ENCODE results near the gene TLN1.
A peak's percentile ranks its signal among the peaks of the same experiment; 100 is the strongest.

TLN1 gene

DNA sequence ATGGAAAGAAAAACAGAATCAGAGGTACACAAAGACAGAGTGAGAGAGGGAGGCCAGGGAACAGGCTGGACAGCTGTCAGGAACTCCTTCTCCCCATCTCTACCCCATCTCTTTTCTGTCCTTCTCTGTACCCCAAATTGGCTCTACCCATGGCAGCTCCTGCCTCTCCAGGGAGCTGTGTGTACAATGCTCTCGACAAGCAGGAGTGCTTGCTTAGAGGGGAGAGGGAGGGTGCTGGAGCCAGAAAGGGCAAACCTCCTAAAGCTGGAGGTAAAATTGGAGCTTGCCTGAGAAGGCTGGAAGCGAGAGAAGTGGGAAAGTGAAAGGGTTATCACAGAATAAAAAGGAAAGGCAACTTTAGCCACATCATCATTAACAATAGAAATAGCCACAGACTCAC lies 48.7 kb downstream of the TLN1 start:
- DNase-seq: no peak

DNA sequence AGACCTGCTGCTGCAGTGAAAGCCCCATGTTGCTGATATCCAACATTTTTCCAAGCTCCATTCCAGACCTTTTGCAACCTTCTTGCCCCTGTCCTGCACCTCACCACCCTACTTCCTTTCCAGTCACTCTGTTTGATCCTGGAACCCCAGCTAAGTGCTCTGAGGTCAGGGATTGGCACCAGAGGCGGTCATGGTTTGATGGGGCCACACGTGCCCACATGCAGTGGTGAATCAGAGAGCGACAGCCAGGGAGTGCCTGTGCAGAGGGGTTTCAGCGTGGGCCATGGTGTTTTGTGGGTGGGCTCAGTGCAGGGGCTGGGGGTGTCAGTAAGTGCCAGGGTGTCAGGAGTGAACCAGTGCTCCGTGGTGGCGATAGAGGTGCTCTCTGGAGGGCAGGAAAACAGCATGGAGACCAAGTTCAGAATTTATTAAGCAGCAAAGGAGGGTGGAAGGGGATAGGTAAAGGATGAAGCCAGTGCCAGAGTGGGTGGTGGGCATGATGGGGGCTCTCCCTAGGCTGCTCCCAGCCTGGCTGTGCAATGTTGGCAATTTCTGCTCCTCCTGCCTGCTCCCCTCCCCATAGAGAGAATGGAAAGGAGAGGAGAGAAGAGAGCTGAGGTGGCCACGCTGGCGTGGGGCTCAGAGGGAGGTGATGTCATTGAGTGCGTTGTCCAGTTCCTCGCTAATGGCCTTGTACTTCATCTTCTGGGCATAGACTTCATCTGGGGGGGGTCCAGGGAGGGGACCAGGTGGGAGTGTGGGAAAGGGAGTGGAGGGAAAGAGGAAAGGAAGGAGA lies 49.3 kb downstream of the TLN1 start:
- DNase-seq: no peak

DNA sequence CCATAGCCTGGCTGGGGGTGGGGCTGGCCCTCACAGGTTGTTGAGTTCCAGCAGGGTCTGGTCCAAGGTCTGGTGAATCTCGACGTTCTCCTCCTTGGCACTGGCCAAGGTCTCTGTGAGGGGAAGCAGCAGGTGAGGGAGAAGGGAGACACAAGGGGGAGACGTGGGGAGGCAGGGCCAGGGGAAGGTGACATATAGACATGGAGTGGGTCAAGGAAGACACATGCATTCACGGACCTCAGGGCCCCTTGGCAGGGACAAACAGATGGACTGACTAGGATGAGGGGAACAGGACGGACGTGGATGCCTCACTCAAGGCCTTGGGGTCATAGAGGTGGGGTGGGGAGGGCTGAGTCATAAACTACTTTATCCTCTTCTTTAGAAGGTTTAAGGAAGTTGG lies 49.9 kb downstream of the TLN1 start:
- DNase-seq: no peak

DNA sequence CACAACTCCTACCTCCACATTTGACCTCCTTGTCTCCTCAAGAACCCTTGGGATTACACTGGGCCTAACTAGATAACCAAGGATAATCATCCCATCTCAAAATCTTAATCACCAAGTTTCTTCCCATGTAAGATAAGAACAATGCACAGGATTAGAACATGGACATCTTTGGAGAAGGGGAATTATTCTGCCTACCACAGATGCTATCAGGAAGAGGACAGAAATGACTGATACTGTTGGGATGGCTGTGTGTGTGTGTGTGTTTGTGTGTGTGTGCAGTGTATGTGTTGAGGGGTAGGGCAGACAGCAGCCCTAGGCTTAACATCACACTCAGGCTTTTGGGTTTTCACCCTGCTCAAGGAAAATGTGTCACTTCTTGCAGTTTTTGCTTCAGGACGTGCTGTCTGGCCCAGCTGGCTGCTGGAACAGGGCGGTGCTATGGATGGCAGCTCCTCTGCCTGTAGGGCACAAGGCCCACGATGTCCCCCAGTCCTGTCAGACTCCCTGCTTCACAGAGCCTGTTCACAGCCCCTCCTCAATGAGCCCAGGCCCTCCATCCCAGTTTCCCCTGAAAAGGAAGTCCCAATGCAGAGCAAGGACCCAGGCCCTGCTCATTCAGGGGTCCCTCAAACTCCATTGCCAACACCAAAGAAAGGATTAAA lies 50.5 kb downstream of the TLN1 start:
- DNase-seq: no peak

DNA sequence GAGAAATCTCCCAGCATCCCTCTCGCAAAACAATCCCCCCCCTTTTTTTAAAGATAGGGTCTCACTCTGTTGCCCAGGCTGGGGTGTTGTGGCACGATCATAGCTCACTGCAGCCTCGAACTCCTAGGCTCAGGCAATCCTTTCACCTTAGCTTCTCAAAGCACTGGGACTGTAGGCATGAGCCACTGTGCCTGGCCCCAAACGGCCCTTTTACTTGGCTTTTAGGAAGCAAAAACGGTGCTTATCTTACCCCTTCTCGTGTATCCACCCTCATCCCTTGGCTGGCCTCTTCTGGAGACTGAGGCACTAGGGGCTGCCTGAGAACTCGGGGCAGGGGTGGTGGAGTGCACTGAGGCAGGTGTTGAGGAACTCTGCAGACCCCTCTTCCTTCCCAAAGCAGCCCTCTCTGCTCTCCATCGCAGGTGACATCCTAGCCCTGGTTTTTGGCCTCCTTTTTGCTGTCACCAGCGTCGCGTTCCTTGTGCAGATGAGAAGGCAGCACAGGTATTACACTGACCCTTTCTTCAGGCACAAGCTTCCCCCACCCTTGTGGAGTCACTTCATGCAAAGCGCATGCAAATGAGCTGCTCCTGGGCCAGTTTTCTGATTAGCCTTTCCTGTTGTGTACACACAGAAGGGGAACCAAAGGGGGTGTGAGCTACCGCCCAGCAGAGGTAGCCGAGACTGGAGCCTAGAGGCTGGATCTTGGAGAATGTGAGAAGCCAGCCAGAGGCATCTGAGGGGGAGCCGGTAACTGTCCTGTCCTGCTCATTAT lies 51.5 kb downstream of the TLN1 start:
- no peak for DNase-seq

DNA sequence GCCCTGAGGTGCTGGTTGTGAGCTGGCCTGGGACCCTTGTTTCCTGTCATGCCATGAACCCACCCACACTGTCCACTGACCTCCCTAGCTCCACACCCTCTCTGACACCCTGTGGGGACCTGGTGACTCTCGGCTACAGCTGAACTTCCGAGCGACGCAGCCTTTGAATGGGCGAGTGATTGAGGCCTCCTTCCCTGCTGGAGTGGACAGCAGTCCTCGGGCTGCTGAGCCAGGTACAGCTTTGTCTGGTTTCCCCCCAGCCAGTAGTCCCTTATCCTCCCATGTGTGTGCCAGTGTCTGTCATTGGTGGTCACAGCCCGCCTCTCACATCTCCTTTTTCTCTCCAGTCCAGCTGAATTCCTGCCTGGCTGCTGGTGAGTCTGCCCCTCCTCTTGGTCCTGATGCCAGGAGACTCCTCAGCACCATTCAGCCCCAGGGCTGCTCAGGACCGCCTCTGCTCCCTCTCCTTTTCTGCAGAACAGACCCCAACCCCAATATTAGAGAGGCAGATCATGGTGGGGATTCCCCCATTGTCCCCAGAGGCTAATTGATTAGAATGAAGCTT lies 52.1 kb downstream of the TLN1 start:
- no peak for DNase-seq

DNA sequence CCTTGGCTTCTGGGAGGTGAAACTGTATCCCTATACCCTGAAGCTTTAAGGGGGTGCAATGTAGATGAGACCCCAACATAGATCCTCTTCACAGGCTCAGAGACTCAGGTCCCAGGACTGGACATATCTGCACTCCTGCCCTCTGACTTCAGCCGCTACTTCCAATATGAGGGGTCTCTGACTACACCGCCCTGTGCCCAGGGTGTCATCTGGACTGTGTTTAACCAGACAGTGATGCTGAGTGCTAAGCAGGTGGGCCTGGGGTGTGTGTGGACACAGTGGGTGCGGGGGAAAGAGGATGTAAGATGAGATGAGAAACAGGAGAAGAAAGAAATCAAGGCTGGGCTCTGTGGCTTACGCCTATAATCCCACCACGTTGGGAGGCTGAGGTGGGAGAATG lies 52.9 kb downstream of the TLN1 start:
- DNase-seq: no peak

DNA sequence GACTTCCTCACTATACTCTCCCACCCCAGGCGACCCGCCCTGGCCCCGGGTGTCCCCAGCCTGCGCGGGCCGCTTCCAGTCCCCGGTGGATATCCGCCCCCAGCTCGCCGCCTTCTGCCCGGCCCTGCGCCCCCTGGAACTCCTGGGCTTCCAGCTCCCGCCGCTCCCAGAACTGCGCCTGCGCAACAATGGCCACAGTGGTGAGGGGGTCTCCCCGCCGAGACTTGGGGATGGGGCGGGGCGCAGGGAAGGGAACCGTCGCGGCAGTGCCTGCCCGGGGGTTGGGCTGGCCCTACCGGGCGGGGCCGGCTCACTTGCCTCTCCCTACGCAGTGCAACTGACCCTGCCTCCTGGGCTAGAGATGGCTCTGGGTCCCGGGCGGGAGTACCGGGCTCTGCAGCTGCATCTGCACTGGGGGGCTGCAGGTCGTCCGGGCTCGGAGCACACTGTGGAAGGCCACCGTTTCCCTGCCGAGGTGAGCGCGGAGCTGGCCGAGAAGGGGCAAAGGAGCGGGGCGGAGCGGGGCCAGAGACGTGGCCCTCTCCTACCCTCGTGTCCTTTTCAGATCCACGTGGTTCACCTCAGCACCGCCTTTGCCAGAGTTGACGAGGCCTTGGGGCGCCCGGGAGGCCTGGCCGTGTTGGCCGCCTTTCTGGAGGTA lies 56.1 kb downstream of the TLN1 start:
- no peak for DNase-seq

DNA sequence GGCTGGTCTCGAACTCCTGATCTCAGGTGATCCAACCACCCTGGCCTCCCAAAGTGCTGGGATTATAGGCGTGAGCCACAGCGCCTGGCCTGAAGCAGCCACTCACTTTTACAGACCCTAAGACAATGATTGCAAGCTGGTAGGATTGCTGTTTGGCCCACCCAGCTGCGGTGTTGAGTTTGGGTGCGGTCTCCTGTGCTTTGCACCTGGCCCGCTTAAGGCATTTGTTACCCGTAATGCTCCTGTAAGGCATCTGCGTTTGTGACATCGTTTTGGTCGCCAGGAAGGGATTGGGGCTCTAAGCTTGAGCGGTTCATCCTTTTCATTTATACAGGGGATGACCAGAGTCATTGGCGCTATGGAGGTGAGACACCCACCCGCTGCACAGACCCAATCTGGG lies 56.8 kb downstream of the TLN1 start:
- DNase-seq: no peak

DNA sequence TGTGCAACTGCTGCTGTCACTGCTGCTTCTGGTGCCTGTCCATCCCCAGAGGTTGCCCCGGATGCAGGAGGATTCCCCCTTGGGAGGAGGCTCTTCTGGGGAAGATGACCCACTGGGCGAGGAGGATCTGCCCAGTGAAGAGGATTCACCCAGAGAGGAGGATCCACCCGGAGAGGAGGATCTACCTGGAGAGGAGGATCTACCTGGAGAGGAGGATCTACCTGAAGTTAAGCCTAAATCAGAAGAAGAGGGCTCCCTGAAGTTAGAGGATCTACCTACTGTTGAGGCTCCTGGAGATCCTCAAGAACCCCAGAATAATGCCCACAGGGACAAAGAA lies 58.0 kb downstream of the TLN1 start:
- DNase-seq: no peak

DNA sequence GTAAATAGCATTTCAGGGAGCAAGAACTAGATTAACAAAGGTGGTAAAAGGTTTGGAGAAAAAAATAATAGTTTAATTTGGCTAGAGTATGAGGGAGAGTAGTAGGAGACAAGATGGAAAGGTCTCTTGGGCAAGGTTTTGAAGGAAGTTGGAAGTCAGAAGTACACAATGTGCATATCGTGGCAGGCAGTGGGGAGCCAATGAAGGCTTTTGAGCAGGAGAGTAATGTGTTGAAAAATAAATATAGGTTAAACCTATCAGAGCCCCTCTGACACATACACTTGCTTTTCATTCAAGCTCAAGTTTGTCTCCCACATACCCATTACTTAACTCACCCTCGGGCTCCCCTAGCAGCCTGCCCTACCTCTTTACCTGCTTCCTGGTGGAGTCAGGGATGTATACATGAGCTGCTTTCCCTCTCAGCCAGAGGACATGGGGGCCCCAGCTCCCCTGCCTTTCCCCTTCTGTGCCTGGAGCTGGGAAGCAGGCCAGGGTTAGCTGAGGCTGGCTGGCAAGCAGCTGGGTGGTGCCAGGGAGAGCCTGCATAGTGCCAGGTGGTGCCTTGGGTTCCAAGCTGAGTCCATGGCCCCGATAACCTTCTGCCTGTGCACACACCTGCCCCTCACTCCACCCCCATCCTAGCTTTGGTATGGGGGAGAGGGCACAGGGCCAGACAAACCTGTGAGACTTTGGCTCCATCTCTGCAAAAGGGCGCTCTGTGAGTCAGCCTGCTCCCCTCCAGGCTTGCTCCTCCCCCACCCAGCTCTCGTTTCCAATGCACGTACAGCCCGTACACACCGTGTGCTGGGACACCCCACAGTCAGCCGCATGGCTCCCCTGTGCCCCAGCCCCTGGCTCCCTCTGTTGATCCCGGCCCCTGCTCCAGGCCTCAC lies 58.6 kb downstream of the TLN1 start, which contains the start of gene CA9:
Gene CA9, plus strand, starts transcription at position 797 of the 893 bp plus-strand sequence. Its CDS starts 32 bp downstream, at position 829.
- no peak for DNase-seq

DNA sequence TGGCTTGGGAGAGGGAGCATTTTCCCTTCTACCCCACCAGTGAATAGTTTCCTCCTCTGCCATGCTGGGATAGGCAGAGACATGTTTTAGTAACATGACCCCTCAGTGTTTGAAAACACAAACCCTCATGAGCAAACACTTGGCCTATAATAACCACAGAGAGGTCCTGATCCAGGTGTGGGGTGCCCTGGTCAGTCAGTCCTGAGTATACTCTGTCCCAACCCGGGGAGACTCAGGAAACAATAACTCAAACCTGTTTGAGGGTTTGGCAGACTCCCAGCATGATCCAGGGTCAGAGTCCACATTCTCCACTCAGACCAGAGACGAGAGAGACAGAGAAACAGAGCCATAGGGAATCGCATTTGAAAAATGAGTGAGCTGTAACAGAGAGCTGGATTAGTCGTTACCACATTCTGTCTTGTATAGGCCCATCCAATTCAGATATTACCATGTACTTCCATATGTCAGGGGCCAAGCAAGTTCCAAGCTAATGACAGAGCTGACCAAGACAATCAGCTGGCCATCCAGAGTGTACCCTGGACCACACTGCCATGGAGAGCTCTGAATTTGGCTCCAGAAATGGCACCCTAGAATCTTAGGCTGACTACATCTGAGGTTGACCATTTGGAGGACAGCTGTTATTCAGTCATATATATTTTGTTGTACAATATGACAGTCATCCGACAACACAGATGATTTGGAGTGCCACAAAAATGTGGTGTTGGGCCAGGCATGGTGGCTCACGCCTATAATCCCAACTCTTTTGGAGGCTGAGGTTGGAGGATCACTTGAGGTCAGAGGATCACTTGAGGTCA lies 62.5 kb downstream of the TLN1 start:
- no peak for DNase-seq

DNA sequence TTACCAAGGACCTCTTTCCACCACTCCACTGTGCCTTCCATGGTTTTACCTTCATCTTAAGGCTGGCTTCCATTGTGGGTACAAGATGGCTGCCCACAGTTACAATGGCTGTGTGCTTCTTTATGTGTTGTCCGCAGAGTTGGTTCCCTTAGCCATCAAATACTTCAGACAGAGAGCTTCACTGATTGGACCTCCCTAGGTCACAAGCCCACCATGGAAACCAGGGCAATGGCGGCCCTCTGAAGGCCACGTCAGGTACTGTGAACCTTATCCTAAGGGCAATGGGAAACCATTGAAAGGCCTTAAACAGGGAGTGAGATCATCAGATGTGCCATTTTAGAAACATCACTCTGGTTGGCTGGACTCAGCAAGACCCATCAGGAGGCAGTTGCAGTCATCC lies 64.1 kb downstream of the TLN1 start:
- no peak for DNase-seq

DNA sequence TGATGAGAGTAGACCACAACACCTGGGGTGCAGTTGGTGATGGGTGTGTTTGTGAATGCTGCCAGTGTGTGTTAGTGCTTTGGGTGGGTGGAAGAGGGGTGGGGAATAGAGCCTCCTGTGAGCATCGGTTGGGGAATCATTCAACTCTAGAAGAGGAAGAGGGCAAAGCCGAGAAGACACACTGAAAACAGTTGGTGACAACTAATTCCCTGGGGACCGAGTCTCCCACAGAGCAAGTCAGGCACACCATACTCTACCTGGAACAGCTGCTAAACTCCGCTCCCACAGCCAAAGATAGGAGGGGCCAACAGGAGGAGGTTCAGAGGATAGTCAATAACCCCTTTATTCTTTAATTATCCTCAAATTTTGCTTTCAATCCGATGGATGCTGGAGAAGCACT lies 65.4 kb downstream of the TLN1 start:
- DNase-seq: no peak

DNA sequence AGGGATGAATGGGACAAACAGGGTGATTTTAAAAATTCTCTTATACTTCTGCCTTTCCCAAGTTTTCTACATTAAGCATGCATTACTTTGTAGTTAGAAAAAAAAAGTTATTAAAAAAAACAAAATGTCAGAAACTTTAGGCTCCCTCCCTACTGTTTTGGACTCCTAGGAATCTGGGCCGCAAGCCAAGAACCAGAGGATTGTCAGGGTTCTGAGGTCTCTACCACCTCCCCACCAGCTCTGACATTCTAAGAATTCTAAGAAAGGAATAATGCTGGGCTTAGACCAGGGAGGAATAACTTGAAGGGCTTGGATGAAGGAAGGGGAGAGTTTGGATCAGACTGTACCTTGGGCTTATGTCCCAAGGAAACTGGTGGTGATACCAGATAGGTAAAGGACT lies 66.0 kb downstream of the TLN1 start:
- DNase-seq: no peak

DNA sequence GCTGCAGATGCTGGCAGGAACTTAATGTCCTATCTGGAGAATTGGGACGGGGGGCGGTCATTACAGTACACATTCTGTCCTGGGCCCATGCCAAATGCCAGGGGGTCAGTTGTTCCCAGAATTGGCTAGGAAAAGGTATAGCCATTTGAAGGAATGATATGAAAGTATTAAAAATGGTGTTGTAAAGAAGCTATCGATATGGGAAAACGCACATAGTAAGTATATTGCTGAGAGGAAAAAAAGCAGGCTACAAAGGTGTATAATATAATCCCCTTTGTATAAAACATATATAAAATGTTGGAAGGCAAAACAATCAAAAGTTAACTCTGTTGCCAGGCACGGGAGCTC lies 66.5 kb downstream of the TLN1 start:
- DNase-seq: no peak

DNA sequence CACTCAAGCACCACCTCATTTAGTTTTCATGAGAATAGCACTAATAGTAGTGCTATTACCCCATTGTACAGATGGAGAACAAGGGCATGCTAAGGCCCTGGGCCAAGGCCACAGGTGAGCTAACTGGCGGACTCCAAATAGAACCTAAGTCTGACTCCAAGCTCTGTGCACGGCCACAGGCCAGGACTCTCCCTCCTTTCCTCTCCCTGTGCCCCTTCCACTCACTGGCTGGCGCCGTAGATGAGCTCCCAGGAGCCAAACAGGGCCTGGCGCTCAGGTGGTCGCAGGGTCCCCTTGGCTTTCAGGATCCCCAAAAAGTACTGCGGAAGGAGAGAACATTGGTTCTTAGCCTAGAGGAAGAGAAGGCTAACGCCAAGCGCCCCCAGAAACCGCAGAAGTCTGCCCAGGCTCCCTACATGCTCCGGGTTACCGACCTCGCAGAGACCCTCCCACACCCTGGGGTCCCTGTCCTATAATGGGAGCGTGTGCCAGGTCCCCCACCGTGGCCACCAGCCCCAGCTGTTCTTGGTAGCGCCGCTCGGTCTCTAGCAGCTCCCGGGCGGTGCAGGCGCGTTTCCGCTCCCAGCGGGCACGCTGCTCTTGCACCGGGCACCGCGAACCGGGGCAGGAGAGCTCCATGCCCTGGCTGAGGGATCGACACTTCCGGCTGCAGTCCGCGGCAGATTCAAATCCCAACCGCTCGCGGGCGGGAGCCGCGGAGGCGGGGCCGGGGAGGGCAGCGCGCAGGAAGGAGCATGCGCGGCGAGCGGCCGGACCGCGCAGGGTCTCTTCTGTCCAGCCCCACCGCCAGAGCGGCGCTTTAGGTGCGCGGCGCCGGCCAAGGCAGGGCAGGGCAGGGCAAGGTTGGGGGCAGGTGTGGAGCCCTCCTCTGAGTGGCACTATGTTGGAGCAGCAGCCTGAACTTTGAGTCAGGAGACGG lies 67.2 kb downstream of the TLN1 start, which contains the start of gene ARHGEF39:
Gene ARHGEF39, minus strand, starts transcription at position 665 of the 940 bp plus-strand sequence. Its CDS starts 26 bp downstream, at position 639.
- peak; percentile 88 for DNase-seq

DNA sequence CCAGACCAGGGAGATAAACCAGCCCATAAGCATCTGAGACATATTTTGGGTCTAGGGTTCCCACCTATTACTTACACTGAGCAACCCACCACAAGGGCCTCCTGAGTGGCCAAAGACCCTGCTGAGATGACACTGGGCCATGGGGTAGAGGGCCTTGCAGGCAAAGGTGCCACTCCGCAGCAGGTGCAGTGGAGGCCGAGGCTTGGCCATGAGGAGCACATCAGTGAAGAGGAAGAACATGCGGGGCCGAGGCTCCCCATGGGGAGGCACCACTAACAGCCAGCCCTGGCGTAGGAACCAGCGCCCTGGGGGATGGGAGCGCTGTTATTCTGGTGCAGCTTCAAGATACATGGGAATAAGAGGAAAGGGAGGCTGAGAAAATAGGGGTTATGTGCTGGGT lies 69.6 kb downstream of the TLN1 start:
- DNase-seq: no peak

DNA sequence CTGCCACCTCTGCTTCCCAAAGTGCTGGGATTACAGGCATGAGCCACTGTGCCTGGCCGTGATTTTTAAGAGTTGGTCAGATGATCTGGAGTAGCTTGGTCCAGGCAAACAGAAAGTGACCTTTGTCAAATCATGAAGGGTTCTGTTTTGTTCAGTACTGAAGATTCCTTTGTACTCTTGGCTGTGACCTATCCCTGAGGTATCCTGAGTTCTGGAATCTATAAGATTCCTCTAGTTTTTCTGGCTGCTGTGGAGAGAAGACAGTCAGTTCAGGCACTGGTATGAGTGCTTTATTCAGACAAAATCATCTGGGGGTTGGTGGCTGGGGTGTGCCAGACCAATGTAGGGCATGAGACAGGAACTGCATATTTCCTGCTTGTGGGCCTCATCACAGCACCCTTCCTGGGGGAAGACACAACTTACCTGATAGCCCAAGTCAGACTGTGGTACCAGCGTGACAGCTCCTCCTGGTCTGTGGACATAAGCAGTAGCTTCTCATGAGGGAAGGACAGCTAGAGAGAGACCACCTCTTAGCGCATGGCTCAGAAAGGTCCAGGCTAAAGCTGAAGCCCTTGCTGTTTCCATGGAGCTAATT lies 70.1 kb downstream of the TLN1 start:
- DNase-seq: peak; percentile 47

Data from activated CD4-positive, alpha-beta T cell treated with anti-CD3 and anti-CD28 coated beads, Interleukin-2, Interleukin-6, amounts not matched to agents 100 ng/mL and 50 ng/mL, durations not matched to agents 16 hours and 8 hours (primary cell).